WERI-Rb-1 (cell line): ENCODE measurements around the gene RAB40B.

Source experiments
- DNase-seq: peaks from one replicate; pipeline ENCODE4 v3.0.0-alpha.2; 2020
- H3K27ac ChIP-seq: fragments of 250-450 bp; sonication (Bioruptor Pico); 2 replicates; pipeline ENCODE4 v1.5.1; 2020; ENCODE audit warnings: mild to moderate bottlenecking, moderate library complexity
- H3K27me3 ChIP-seq: fragments of 250-450 bp; sonication (Bioruptor Pico); 2 replicates; pipeline ENCODE4 v1.5.1; 2021; ENCODE audit warnings: mild to moderate bottlenecking, low read depth, moderate library complexity; ENCODE audit not compliant: insufficient read depth, severe bottlenecking
- H3K36me3 ChIP-seq: fragments of 250-450 bp; sonication (Bioruptor Pico); 2 replicates; pipeline ENCODE4 v1.5.1; 2020; ENCODE audit warnings: mild to moderate bottlenecking, moderate library complexity
- H3K4me3 ChIP-seq: 2 replicates; pipeline ENCODE4 v1.5.1; 2011; ENCODE audit warnings: low read depth, mild to moderate bottlenecking, control low read depth, low read length
- H3K9me3 ChIP-seq: fragments of 250-450 bp; sonication (Bioruptor Pico); 2 replicates; pipeline ENCODE4 v1.5.1; 2021; ENCODE audit warnings: mild to moderate bottlenecking, moderate library complexity; ENCODE audit not compliant: severe bottlenecking
- CTCF ChIP-seq: IDR thresholded peaks from 2 replicates; pipeline ENCODE4 v1.5.1; 2011; ENCODE audit warnings: low read depth, mild to moderate bottlenecking, control low read depth, inconsistent platforms, low read length

RAB40B gene

GRCh38 chr17:82737967-82738877, 39.7 kb upstream of the RAB40B start:
- Histone ChIP-seq H3K36me3 (peaks cover 73% of the 10 kb centered on the region), H3K27ac (no peak overlapping the region), H3K4me3 (no peak overlapping the region), H3K27me3 (no peaks in the 10 kb centered on the region), H3K9me3 (peaks cover 29% of the 10 kb centered on the region)
- no peak for DNase-seq
- no peak for TF ChIP-seq CTCF

- H3K36me3 ChIP-seq = peaks cover 68% of the 10 kb centered on the region
- DNase-seq = no peak
- TF ChIP-seq CTCF = no peak
- H3K4me3 ChIP-seq = no peak overlapping the region
- H3K9me3 ChIP-seq = peaks cover 30% of the 10 kb centered on the region
- no peak overlapping the region for H3K27ac ChIP-seq
- no peaks in the 10 kb centered on the region for H3K27me3 ChIP-seq
These were observed 38.1 kb upstream of the RAB40B start for GRCh38 chr17:82736511-82737185.

GRCh38 chr17:82734987-82735866, 36.7 kb upstream of the RAB40B start, which contains the start of gene FN3K:
Gene FN3K (plus strand): TSS chr17:82735615. CDS start chr17:82735637, 22 bp downstream.
- Histone ChIP-seq H3K27ac (peak within 1 kb of the TSS; percentile 94), H3K36me3 (peaks cover 66% of the 10 kb centered on the region), H3K27me3 (no peaks in the 10 kb centered on the region), H3K9me3 (peaks cover 20% of the 10 kb centered on the region), H3K4me3 (peak within 1 kb of the TSS; percentile 63)
- DNase-seq = peak; percentile 78
- no peak for TF ChIP-seq CTCF

GRCh38 chr17:82732118-82732743, 33.7 kb upstream of the RAB40B start:
- H3K27me3 ChIP-seq = no peaks in the 10 kb centered on the region
- no peak overlapping the region for H3K4me3 ChIP-seq
- H3K27ac ChIP-seq = no peak overlapping the region
- no peak for TF ChIP-seq CTCF
- H3K9me3 ChIP-seq = peaks cover 15% of the 10 kb centered on the region
- DNase-seq = no peak
- H3K36me3 ChIP-seq = peaks cover 63% of the 10 kb centered on the region
